ENCODE measurements around the gene CBX7. TPM values are rescaled to one million over a fixed set of nuclear protein-coding genes. Genes with fewer than 3 reads are reported as not detected.

Gene CBX7
- total and polyA plus RNA-seq, 9 of the 15 experiments (the other 6 are each of a cell fraction or from before 2014, with no cell fraction given): 0.04 to 5.2 (median 2.8) TPM

GRCh38 chr22:39108487-39108886 is 44.0 kb downstream of the CBX7 start:
- no peak overlapping the region for H3K27ac ChIP-seq (ENCODE audit: extremely low read depth, low read depth, low read length)
- H3K4me3 ChIP-seq: no peak overlapping the region
- no peaks in the 10 kb centered on the region for H3K79me2 ChIP-seq (ENCODE audit: control insufficient read depth, insufficient read depth, low read length)
- ATAC-seq (no peak), DNase-seq (ENCODE audit: extremely low read depth in 1 of 4, low spot score in 3 of 4) (no peak), FAIRE-seq (no peak)
- CTCF ChIA-PET (ENCODE audit: low intra/inter-chr PET ratio): no interaction called here
- BruUV-seq (replicated peaks): no TSS peak
- no peaks in the 10 kb centered on the region for H3K27me3 ChIP-seq (ENCODE audit: control insufficient read depth in 2 of 2, insufficient read depth in 2 of 2, low read length in 2 of 2)
- H3K9me1 ChIP-seq (ENCODE audit: control insufficient read depth, insufficient read depth, low read length): no peaks in the 10 kb centered on the region
- no peaks in the 10 kb centered on the region for H3K9me3 ChIP-seq (replicated peaks; ENCODE audit: control insufficient read depth, insufficient read depth, low read depth, low read length)
- H3K4me2 ChIP-seq (ENCODE audit: insufficient read depth, low read length): no peak overlapping the region
- H2AFZ ChIP-seq (ENCODE audit: low read depth, low read length): no peak overlapping the region
- H3K4me1 ChIP-seq (replicated peaks in 1 of 2; ENCODE audit: control insufficient read depth in 2 of 2, insufficient read depth in 2 of 2, low read length in 2 of 2): no peaks in the 10 kb centered on the region; a peak in 1 of 5 replicates
- H3K36me3 ChIP-seq (ENCODE audit: control insufficient read depth, insufficient read depth, low read length): no peaks in the 10 kb centered on the region
- no peak overlapping the region for H3K9ac ChIP-seq (ENCODE audit: insufficient read depth in 1 of 2, low read depth in 2 of 2, low read length in 2 of 2)
- in situ Hi-C loops (cut with MboI) (no loop called here), intact Hi-C loops (cut with micrococcal nuclease) (no loop called here)
- POLR2A ChIA-PET: no interaction called here
- 65% methylated on average over 2 of the region's 4 CpGs for WGBS (ENCODE audit: insufficient coverage, low coverage, missing lambda C conversion rate)
- H4K20me1 ChIP-seq (replicated peaks; ENCODE audit: control insufficient read depth, insufficient read depth, low read length): no peaks in the 10 kb centered on the region
- no peak for TF ChIP-seq ZNF253 (CRISPR knock-in tag; conservative IDR thresholded peaks at IDR 0.05)
- TF ChIP-seq MYC (IDR thresholded peaks at IDR 0.05; ENCODE audit: low read depth, low read length): no peak
- peak; percentile 84 for TF ChIP-seq MYC (CRISPR knock-in tag; IDR thresholded peaks at IDR 0.05; ENCODE audit: borderline replicate concordance, low read depth)
- TF ChIP-seq NFXL1 (CRISPR knock-in tag; IDR thresholded peaks at IDR 0.05): peak; percentile 79; the same call in 1 of the 2 replicates
- TF ChIP-seq ZKSCAN8 (CRISPR knock-in tag; IDR thresholded peaks at IDR 0.05): peak; percentile 60; the same call in 1 of the 2 replicates
- TF ChIP-seq ZNF239 (CRISPR knock-in tag; IDR thresholded peaks at IDR 0.05): peak; percentile 84
- TF ChIP-seq PYGO2 (tag; IDR thresholded peaks at IDR 0.05): peak; percentile 88
- peak; percentile 63; the same call in 1 of the 2 replicates for TF ChIP-seq DIDO1 (tag; IDR thresholded peaks at IDR 0.05; ENCODE audit: low read depth)
- no peak for TF ChIP-seq SMAD1 (IDR thresholded peaks at IDR 0.05; ENCODE audit: low read depth, low read length, partially characterized antibody)
- TF ChIP-seq CXXC5 (CRISPR knock-in tag; IDR thresholded peaks at IDR 0.05): peak; percentile 59; the same call in 1 of the 2 replicates
- TF ChIP-seq PPARD (CRISPR knock-in tag; IDR thresholded peaks at IDR 0.05): peak; percentile 33; the same call in 1 of the 2 replicates
- no peak for TF ChIP-seq ATF1 (CRISPR knock-in tag; IDR thresholded peaks at IDR 0.05)
- TF ChIP-seq ATF1 (tag; IDR thresholded peaks at IDR 0.05): peak; percentile 49; the same call in 1 of the 2 replicates
- TF ChIP-seq ZNF76 (CRISPR knock-in tag; IDR thresholded peaks at IDR 0.05; ENCODE audit: borderline replicate concordance): peak; percentile 85; the same call in 1 of the 2 replicates
- peak; percentile 80 for TF ChIP-seq ZBTB9 (CRISPR knock-in tag; IDR thresholded peaks at IDR 0.05)
- TF ChIP-seq TCFL5 (CRISPR knock-in tag; conservative IDR thresholded peaks at IDR 0.05): peak; percentile 83
- no peak for TF ChIP-seq ZFP91 (CRISPR knock-in tag; IDR thresholded peaks at IDR 0.05)
- TF ChIP-seq CAMTA2 (CRISPR knock-in tag; conservative IDR thresholded peaks at IDR 0.05): no peak
- peak; percentile 87 for TF ChIP-seq TSHZ1 (CRISPR knock-in tag; IDR thresholded peaks at IDR 0.05)

Data from K562 (cell line).